ENCODE data around the gene SENP6.

DNA sequence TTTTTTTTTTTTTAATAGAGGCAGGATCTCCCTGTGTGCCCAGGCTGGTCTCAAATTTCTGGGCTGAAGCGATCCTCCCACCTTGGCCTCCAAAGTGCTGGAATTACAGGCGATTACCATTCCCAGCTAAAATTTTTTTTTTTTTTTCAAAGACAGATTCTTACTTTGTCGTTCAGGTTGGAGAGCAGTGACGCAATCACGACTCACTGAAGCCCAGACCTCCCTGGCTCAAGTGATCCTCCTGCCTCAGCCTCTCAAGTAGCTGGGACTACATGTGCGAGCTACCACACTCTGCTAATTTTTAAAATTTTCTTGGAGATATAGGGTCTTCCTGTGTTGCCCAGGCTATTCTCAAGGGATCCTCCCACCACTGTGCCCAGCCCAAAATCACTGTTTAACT is 89.3 kb downstream of the SENP6 start:
- no peak for TF ChIP-seq GLIS3 (CRISPR knock-in tag; IDR thresholded peaks at IDR 0.05)
- TF ChIP-seq, protein P1, sequence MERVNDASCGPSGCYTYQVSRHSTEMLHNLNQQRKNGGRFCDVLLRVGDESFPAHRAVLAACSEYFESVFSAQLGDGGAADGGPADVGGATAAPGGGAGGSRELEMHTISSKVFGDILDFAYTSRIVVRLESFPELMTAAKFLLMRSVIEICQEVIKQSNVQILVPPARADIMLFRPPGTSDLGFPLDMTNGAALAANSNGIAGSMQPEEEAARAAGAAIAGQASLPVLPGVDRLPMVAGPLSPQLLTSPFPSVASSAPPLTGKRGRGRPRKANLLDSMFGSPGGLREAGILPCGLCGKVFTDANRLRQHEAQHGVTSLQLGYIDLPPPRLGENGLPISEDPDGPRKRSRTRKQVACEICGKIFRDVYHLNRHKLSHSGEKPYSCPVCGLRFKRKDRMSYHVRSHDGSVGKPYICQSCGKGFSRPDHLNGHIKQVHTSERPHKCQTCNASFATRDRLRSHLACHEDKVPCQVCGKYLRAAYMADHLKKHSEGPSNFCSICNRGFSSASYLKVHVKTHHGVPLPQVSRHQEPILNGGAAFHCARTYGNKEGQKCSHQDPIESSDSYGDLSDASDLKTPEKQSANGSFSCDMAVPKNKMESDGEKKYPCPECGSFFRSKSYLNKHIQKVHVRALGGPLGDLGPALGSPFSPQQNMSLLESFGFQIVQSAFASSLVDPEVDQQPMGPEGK (CRISPR knock-in tag; IDR thresholded peaks at IDR 0.05; ENCODE audit: borderline replicate concordance): no peak
- TF ChIP-seq ZFP30 (CRISPR knock-in tag; IDR thresholded peaks at IDR 0.05): no peak
- TF ChIP-seq ESRRG (CRISPR knock-in tag; IDR thresholded peaks at IDR 0.05): no peak
- TF ChIP-seq BACH2 (CRISPR knock-in tag; IDR thresholded peaks at IDR 0.05; ENCODE audit: borderline replicate concordance): no peak
